IPS-15b (cell line): Measurements from ENCODE around the gene PAX6.

Experiments
- H3K27me3 ChIP-seq: one replicate; pipeline ENCODE4 v1.6.1; 2013; ENCODE audit warnings: low read length; ENCODE audit not compliant: control insufficient read depth, insufficient read depth
- H3K36me3 ChIP-seq: one replicate; pipeline ENCODE4 v1.6.1; 2013; ENCODE audit warnings: low read length; ENCODE audit not compliant: control insufficient read depth, insufficient read depth
- H3K4me1 ChIP-seq: one replicate; pipeline ENCODE4 v1.6.1; 2013; ENCODE audit warnings: mild to moderate bottlenecking, low read length; ENCODE audit not compliant: control insufficient read depth, insufficient read depth
- H3K4me3 ChIP-seq: one replicate; pipeline ENCODE4 v1.5.1; 2013; ENCODE audit warnings: low read depth, low read length
- H3K9ac ChIP-seq: one replicate; pipeline ENCODE4 v1.6.1; 2013; ENCODE audit warnings: low read depth, mild to moderate bottlenecking, low read length
- H3K9me3 ChIP-seq: one replicate; pipeline ENCODE4 v1.6.1; 2013; ENCODE audit warnings: mild to moderate bottlenecking, low read length; ENCODE audit not compliant: control insufficient read depth, insufficient read depth

Gene PAX6

DNA sequence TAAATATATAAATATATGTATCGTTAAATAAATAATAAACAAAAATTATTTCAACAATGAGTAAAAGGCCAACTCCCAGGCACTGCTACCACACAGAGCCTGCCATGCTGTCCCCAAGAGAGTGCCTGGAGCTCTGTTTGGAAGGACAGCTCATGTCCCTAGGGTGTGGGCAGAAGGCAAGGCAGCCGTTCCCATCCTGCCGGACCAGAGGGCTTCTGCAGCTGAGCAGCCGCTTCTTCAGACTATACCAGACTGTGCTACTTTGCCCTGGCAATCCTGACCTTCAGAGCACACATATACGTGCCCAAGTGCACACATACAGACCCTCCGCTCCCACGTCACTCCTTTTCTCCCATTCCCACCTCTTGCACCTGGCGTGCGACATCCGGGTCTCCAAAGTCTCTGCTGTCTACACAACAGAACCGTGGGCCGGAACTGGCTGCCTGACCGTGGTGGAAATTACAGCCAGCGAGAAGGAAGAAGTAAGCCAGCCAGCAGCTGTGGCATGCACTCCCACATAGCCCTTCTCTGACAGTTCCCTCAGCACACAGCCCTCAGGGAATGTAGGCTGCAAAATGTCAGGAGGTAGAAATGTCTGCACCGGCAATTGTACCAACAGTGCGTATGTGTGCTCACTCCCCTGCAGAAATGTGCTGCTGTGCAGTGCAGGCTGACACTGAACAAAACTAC, 24.0 kb downstream of the PAX6 start:
- Histone ChIP-seq H3K4me3 (no peak overlapping the region), H3K9ac (no peak overlapping the region), H3K36me3 (no peaks in the 10 kb centered on the region), H3K27me3 (no peaks in the 10 kb centered on the region), H3K4me1 (peaks cover 4% of the 10 kb centered on the region), H3K9me3 (no peaks in the 10 kb centered on the region)

DNA sequence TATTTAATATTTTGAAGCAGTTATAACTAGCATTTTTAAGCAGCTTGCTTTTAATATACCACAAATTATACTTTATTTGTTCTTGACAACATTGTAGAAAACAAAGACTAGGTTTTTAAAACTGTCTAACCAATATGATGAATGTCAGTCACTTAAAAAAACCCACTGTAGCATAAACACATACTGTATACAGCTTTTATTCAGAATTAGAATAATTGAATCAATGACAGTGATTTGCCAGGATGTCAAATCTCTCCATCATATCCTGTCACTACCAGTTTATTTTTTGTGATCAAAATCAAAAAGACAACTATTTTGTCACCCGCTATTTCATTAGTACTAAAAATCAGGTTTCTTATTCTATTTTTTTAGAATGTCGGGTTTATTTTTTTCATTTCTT, 26.5 kb downstream of the PAX6 start:
- Histone ChIP-seq H3K4me3 (no peak overlapping the region), H3K9ac (no peak overlapping the region), H3K4me1 (no peaks in the 10 kb centered on the region), H3K36me3 (no peaks in the 10 kb centered on the region), H3K9me3 (no peaks in the 10 kb centered on the region), H3K27me3 (no peaks in the 10 kb centered on the region)

DNA sequence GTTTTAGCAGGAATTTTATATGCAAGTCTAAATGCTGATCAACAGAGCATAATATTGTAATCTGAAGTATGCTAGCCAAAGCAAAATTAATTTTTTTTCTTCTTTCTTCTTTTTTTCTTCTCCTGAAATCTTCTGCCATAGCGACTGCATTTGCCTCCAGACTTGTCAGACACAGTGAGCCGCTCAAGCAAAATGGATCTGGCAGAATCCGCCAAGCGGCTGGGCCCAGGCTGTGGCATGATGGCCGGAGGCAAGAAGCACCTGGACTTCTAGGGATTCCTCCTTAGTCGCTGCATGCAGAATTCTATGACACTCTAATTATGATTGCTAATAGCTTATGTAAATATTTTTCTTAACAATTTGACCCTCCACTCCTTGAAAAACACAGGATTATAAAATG, 27.9 kb downstream of the PAX6 start:
- Histone ChIP-seq H3K4me1 (no peaks in the 10 kb centered on the region), H3K27me3 (no peaks in the 10 kb centered on the region), H3K4me3 (no peak overlapping the region), H3K36me3 (no peaks in the 10 kb centered on the region), H3K9me3 (no peaks in the 10 kb centered on the region), H3K9ac (no peak overlapping the region)

DNA sequence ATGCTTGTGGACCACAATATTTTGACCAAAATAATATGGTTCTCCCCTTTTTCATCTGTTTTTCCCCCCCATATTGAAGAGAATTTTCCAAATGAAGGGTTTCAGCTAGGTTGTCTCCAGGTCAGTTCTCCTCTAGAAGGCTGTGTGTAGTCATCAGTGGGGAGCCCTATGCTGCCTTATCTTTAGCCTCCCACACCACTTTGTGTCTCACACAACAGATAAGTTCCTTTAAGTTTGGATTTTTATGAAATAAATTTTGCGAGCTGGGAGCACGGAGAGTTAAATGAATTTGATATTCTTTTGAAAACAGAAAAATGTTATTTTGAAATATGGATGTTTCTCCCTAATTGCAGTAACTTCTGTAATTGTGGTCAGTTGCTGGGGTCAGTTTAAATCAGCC, 28.9 kb downstream of the PAX6 start:
- Histone ChIP-seq H3K4me3 (no peak overlapping the region), H3K4me1 (no peaks in the 10 kb centered on the region), H3K36me3 (no peaks in the 10 kb centered on the region), H3K27me3 (no peaks in the 10 kb centered on the region), H3K9ac (no peak overlapping the region), H3K9me3 (no peaks in the 10 kb centered on the region)

DNA sequence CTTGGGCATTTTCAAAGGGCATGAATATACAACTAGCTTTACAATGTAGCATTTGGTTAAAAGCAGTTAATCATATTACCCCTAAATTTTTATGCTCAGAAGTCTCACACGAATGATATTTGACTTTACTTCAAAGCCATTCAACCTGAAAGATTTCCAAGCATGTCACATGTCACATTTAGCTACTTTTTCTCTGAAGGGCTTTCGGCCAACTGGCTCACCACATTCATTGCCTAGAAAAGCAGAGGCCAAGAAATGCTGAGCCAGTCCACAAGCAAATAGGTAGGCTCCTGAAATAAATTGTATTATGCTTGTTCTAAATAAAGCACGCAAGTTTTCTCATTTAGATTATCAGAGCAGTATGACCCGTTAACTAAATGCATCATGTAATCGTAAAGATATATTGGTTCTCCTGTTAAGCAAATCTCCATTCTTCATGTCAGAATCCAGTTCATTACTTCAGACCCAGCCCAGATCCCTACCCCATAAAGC, 30.6 kb downstream of the PAX6 start:
- no peak overlapping the region for H3K4me3 ChIP-seq

DNA sequence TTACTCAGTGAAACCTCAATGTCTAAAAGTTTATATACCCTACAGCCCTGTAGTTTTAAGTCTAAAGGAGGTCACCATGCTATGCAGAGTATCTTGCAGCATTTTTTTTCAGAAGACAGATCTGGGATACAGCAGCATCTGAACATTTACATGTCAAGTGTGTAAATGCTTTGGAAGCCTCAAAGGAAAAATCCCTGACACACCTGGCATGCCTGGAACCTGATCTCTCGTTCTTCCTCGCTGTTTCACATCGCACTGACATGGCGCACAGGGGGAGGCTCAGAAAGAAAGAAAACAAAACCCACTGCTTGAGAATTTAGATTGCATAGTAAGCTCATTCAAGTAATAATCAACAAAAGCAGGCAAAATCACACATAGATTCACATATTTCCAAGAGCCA, 31.0 kb downstream of the PAX6 start:
- H3K4me1 ChIP-seq, result no peaks in the 10 kb centered on the region
- no peaks in the 10 kb centered on the region for H3K36me3 ChIP-seq
- H3K27me3 ChIP-seq, result no peaks in the 10 kb centered on the region
- H3K9ac ChIP-seq, result no peak overlapping the region
- H3K4me3 ChIP-seq, result no peak overlapping the region
- no peaks in the 10 kb centered on the region for H3K9me3 ChIP-seq

More for the DNA sequence above, 30.6 kb downstream of the PAX6 start:
- no peaks in the 10 kb centered on the region for H3K9me3 ChIP-seq
- H3K9ac ChIP-seq, result no peak overlapping the region
- no peaks in the 10 kb centered on the region for H3K4me1 ChIP-seq
- no peaks in the 10 kb centered on the region for H3K36me3 ChIP-seq
- no peaks in the 10 kb centered on the region for H3K27me3 ChIP-seq

DNA sequence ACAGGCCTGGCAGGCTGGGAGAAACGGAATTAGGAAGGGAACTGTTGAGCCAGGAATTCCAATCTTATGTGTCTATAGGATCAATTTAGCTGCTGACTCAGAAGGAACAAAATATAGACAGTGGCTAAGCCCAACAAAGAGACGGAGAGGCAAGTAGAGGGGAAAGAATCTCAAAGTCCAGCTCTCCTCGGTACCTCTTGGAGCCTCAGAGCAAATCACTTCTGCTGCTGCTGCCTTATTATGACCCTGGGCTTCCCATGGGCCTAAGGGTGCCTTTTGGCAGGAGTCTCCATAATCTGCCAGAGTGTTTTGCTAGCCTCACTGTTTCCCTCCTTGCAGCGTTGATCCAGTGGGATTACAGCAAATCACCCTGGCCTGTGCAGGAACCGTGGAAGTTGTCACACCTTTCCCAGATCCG, 31.7 kb downstream of the PAX6 start:
- H3K4me3 ChIP-seq, result no peak overlapping the region
- no peaks in the 10 kb centered on the region for H3K9me3 ChIP-seq
- no peaks in the 10 kb centered on the region for H3K27me3 ChIP-seq
- H3K9ac ChIP-seq, result peak overlapping the region; percentile 8
- no peaks in the 10 kb centered on the region for H3K4me1 ChIP-seq
- H3K36me3 ChIP-seq, result no peaks in the 10 kb centered on the region

DNA sequence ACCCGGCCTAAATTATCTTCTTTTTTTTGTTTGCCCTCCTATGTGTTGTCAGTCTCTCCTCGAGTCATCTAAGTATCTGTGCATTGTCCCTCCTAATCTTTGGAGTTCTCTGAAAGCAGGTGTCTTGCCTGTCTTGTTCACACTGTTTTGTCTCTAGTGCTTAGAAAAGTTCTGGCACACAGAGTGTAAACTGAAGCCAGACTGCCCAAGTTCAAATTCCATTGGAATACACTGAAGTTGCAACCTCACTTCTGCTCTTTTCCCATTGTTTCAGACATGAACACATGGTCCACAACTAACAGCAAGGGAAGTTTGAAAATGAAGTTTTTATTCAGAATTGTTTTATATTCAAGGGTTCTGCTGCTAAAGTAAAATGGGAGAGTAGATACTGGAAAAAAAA, 38.7 kb downstream of the PAX6 start:
- no peaks in the 10 kb centered on the region for H3K36me3 ChIP-seq
- no peak overlapping the region for H3K4me3 ChIP-seq
- no peaks in the 10 kb centered on the region for H3K27me3 ChIP-seq

DNA sequence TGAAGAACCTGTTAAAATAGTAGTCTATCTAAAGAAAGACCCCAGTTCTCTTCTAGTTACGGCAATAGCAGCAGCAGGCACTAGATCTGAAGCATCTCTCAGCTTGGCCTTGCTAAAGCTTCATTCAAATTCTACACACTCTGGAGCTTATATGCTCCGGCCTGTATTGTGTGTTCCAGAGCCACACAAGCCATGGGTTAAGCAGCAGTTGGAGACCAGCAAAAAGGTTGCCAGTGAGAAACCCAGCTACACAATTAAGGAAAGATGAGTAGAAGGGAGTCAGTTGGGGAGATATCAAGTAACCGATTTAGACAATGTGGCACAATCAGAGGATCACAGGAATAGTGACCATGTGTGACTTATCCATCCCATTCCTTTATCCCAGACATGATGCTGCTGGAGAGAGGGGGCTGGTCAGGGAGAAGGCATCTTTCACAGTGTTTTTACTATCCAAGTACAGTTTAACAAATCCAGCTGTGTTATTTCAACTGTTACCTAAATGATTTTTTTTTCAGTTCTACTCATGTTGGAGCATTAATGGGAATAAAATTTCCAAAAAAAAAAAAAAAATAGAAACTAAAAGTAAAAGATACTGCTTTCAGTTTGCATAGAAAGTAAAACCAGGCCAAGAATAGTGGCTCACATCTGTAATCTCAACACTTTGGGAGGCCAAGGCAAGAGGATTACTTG, 41.0 kb downstream of the PAX6 start:
- H3K4me3 ChIP-seq, result no peak overlapping the region
- H3K36me3 ChIP-seq, result no peaks in the 10 kb centered on the region
- H3K9ac ChIP-seq, result no peak overlapping the region
- H3K27me3 ChIP-seq, result no peaks in the 10 kb centered on the region
- no peaks in the 10 kb centered on the region for H3K9me3 ChIP-seq
- H3K4me1 ChIP-seq, result peaks cover 5% of the 10 kb centered on the region

More for the DNA sequence above, 38.7 kb downstream of the PAX6 start:
- Histone ChIP-seq H3K9me3 (no peaks in the 10 kb centered on the region), H3K9ac (no peak overlapping the region), H3K4me1 (peaks cover 5% of the 10 kb centered on the region)

DNA sequence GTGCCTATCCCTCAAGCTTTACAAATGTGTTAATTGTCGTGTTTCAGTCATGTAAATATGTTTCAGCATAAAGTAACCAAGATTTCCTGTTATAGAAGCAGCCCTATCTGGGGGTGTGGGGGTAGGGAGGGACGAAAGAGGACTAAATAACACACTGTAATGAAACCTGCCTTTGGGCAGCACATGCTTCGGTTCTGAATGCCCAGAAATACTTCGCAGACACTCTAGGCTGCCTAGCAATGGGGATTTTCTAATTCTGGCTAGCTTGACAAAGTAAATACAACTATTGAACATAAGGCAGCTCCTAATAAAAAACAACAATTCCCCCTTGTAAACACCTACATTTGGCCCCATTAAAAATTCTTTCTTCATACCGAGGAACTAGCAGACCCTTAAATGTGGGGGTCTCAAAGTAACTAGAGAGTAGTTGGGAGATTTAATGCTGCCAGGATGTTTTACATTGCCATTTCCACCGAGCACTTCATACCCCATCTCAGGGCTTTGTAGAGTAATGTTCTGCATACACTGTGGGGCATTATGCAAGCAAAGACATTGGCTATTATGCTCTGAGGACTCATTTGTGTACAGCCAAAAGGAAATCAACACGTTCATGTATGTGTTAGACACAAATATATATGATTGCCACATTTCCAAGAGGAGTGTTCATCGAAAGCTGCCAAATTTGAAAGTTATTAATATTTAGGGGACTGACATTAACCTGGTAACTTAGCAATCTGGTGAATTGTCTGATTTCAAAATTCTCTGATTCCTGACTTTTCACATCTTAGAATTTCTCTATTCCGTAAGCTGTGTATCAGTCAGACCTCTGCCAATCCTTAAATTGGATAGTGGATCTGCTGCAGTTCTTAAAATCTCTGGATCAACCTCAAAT, 42.1 kb downstream of the PAX6 start:
- Histone ChIP-seq H3K36me3 (no peaks in the 10 kb centered on the region), H3K9me3 (no peaks in the 10 kb centered on the region), H3K4me3 (no peak overlapping the region), H3K4me1 (peaks cover 5% of the 10 kb centered on the region), H3K9ac (no peak overlapping the region), H3K27me3 (no peaks in the 10 kb centered on the region)

DNA sequence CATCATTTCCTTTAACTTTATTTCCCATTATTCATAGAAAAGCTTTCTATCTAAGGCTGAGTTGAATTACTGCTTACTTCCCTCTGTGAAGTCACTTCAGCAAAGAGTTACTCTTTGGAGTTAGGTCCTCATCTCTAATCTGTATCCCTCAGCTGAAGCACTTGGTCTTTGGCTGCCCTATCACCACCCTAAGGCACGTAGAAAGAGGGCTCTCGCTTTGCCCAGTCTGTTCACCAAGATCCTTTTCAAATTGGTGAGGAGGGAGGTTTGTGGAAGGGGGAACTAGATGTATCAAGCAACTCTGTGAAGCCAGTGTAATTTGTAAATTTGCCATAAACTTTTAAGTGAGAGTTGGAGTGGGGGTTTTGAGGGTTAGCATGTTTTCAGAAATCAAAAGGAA, 43.4 kb downstream of the PAX6 start:
- Histone ChIP-seq H3K4me3 (no peak overlapping the region), H3K9ac (no peak overlapping the region), H3K27me3 (no peaks in the 10 kb centered on the region), H3K9me3 (no peaks in the 10 kb centered on the region), H3K4me1 (peaks cover 5% of the 10 kb centered on the region), H3K36me3 (no peaks in the 10 kb centered on the region)
